ENCODE data around the gene ZSWIM4.

DNA sequence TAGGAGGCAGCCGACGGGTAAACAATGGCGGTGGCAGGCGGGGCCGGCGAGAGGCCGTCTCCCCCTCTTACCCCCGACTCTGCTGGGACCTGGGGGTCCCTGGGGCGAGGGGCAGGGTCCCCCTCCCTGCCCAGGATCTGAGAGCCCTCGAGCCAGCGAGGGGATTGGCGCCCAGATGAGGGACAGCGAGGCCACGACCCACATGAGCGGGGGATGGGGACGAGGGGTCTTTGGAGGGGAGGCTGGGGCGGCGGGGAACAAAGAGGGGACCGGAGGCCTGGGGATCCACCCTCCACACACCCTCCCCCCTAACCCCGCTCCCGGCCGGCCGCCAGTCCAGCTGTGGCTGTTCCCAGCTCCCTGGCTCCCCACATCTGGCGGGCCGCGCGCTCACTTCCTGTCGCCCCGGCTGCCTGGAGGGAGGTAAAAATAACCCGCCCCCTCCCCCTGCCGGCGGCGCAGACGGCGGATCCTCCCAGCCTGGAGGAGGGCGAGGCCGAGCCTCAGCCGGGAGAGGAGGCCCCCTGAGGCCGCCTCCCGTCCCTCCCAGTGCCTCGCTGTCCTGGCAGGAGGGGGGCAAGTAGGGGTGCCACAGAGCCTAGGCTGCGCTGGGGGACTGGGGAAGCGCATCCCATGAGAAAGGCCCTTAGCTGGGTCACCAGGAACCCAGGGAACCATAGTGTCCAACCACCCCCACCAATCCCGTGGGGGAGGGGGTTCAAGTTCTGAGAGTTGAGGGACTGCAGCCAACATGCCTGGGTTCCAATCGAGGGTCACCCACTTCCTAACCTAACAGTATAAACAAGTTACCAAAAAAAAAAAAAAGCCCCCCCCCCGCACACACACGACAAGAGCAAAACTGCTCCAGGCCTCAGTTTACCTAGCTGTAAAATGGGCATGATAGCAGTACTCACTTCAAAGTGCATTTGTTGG, 52.4 kb downstream of the ZSWIM4 start:
- TF ChIP-seq ZFP30 (CRISPR knock-in tag; IDR thresholded peaks at IDR 0.05) (no peak), SNAI2 (CRISPR knock-in tag; IDR thresholded peaks at IDR 0.05) (0 out of 2 replicates have a peak, but pooled peaks have one; percentile 19), ZNF8 (CRISPR knock-in tag; IDR thresholded peaks at IDR 0.05) (peak; percentile 14; the same call in 1 of the 2 replicates), GLIS3 (CRISPR knock-in tag; IDR thresholded peaks at IDR 0.05) (no peak; the same call in 1 of the 2 replicates), ESRRG (CRISPR knock-in tag; IDR thresholded peaks at IDR 0.05) (no peak), ZFP3 (CRISPR knock-in tag; IDR thresholded peaks at IDR 0.05) (no peak), PPARA (CRISPR knock-in tag; IDR thresholded peaks at IDR 0.05; ENCODE audit: borderline replicate concordance) (no peak), RARB (CRISPR knock-in tag; IDR thresholded peaks at IDR 0.05) (no peak), ISL1 (CRISPR knock-in tag; IDR thresholded peaks at IDR 0.05) (no peak), OSR1 (CRISPR knock-in tag; IDR thresholded peaks at IDR 0.05) (no peak)
- TF ChIP-seq, protein P1, sequence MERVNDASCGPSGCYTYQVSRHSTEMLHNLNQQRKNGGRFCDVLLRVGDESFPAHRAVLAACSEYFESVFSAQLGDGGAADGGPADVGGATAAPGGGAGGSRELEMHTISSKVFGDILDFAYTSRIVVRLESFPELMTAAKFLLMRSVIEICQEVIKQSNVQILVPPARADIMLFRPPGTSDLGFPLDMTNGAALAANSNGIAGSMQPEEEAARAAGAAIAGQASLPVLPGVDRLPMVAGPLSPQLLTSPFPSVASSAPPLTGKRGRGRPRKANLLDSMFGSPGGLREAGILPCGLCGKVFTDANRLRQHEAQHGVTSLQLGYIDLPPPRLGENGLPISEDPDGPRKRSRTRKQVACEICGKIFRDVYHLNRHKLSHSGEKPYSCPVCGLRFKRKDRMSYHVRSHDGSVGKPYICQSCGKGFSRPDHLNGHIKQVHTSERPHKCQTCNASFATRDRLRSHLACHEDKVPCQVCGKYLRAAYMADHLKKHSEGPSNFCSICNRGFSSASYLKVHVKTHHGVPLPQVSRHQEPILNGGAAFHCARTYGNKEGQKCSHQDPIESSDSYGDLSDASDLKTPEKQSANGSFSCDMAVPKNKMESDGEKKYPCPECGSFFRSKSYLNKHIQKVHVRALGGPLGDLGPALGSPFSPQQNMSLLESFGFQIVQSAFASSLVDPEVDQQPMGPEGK (CRISPR knock-in tag; IDR thresholded peaks at IDR 0.05; ENCODE audit: borderline replicate concordance), result no peak; the same call in 1 of the 2 replicates

Measured in SK-N-SH treated with all-trans-retinoic acid at 6 μM for 48 hours (cell line).